Activated CD4-positive, alpha-beta T cell treated with anti-CD3 and anti-CD28 coated beads, Interleukin-2, amount 10 ng/mL, durations not matched to agents 7 days and 5 days (primary cell): ENCODE results near the gene CSNK2A2. TPM values are rescaled to one million over a fixed set of nuclear protein-coding genes. Genes with fewer than 3 reads are reported as not detected.
A peak's percentile ranks its signal among the peaks of the same experiment; 100 is the strongest.

Source experiments
- CTCF ChIA-PET: fragments of 350-600 bp; sonication (Branson Sonifier 250); formaldehyde crosslinking; loops from one replicate; lab custom pipeline; 2021; ENCODE audit warnings: antibody characterized with exemption; lab: Charles Lee
- POLR2A ChIA-PET: fragments of 350-600 bp; sonication (Branson Sonifier 250); formaldehyde crosslinking; loops from one replicate; lab custom pipeline; 2021; ENCODE audit warnings: antibody characterized with exemption; lab: Charles Lee
- DNase-seq: peaks from one replicate; pipeline ENCODE4 v3.0.0-alpha.2; 2020
- H3K27ac Mint-ChIP-seq: one replicate; pipeline ENCODE4 v1.8.0; 2021; ENCODE audit warnings: mild to moderate bottlenecking, moderate library complexity, mixed read lengths
- H3K27me3 Mint-ChIP-seq: one replicate; pipeline ENCODE4 v1.8.0; 2021; ENCODE audit warnings: mixed read lengths
- H3K36me3 Mint-ChIP-seq: one replicate; pipeline ENCODE4 v1.8.0; 2021; ENCODE audit warnings: low read depth, mixed read lengths
- H3K4me1 Mint-ChIP-seq: one replicate; pipeline ENCODE4 v1.8.0; 2021; ENCODE audit warnings: mixed read lengths
- H3K4me3 Mint-ChIP-seq: one replicate; pipeline ENCODE4 v1.8.0; 2021; ENCODE audit warnings: mild to moderate bottlenecking, moderate library complexity, mixed read lengths
- H3K9me3 Mint-ChIP-seq: one replicate; pipeline ENCODE4 v1.8.0; 2021; ENCODE audit warnings: mixed read lengths
- total RNA-seq, 2 experiments: library from RNA; stranded (reverse); gene quantifications; one replicate each; pipeline ENCODE4 v1.2.3, GENCODE V29; 2021

The CSNK2A2 gene
- total RNA-seq, 2 experiments from 2014 or later, result 64.8 to 70.4 TPM

- no peak for DNase-seq
- Mint-ChIP-seq H3K9me3 (no peaks in the 10 kb centered on the region), H3K27me3 (no peaks in the 10 kb centered on the region), H3K27ac (no peak overlapping the region), H3K4me3 (no peak overlapping the region), H3K36me3 (peaks cover 10% of the 10 kb centered on the region), H3K4me1 (no peaks in the 10 kb centered on the region)
- CTCF ChIA-PET, result interaction anchor here (0.8 kb wide), 1 partner anchor 18 kb away, joined by 3 read pairs; no protein-coding TSS in a partner anchor
- POLR2A ChIA-PET, result no interaction called here
Observed at GRCh38 chr16:58155839-58156238, 42.1 kb downstream of the CSNK2A2 start.

- no peak for DNase-seq
- CTCF ChIA-PET, result interaction anchor here (0.7 to 1.0 kb wide), 3 partner anchors 9 to 335 kb away, joined by 3 read pairs; no protein-coding TSS in a partner anchor
- Mint-ChIP-seq H3K4me3 (no peak overlapping the region), H3K36me3 (peaks cover 2% of the 10 kb centered on the region), H3K9me3 (no peaks in the 10 kb centered on the region), H3K4me1 (no peaks in the 10 kb centered on the region), H3K27me3 (no peaks in the 10 kb centered on the region), H3K27ac (no peak overlapping the region)
- POLR2A ChIA-PET, result no interaction called here
Observed at GRCh38 chr16:58154345-58154744, 43.6 kb downstream of the CSNK2A2 start.

- ChIA-PET CTCF (interaction anchor here (0.6 kb wide), 1 partner anchor 45 kb away, joined by 3 read pairs; no protein-coding TSS in a partner anchor), POLR2A (no interaction called here)
- H3K36me3 Mint-ChIP-seq, result no peaks in the 10 kb centered on the region
- DNase-seq, result no peak
- H3K27me3 Mint-ChIP-seq, result no peaks in the 10 kb centered on the region
- H3K4me1 Mint-ChIP-seq, result no peaks in the 10 kb centered on the region
- no peak overlapping the region for H3K27ac Mint-ChIP-seq
- H3K4me3 Mint-ChIP-seq, result no peak overlapping the region
- H3K9me3 Mint-ChIP-seq, result no peaks in the 10 kb centered on the region
Observed at GRCh38 chr16:58152246-58152868, 45.5 kb downstream of the CSNK2A2 start.

- no peaks in the 10 kb centered on the region for H3K27me3 Mint-ChIP-seq
- POLR2A ChIA-PET, result no interaction called here
- CTCF ChIA-PET, result interaction anchor here (1.3 kb wide), 1 partner anchor 21 kb away, joined by 3 read pairs; no protein-coding TSS in a partner anchor
- H3K36me3 Mint-ChIP-seq, result no peaks in the 10 kb centered on the region
- H3K27ac Mint-ChIP-seq, result no peak overlapping the region
- H3K4me1 Mint-ChIP-seq, result no peaks in the 10 kb centered on the region
- no peaks in the 10 kb centered on the region for H3K9me3 Mint-ChIP-seq
- DNase-seq, result no peak
- no peak overlapping the region for H3K4me3 Mint-ChIP-seq
Observed at GRCh38 chr16:58148526-58148925, 49.4 kb downstream of the CSNK2A2 start.

GRCh38 chr16:58148099-58148498, 49.8 kb downstream of the CSNK2A2 start:
- H3K4me3 Mint-ChIP-seq, result no peak overlapping the region
- no peaks in the 10 kb centered on the region for H3K4me1 Mint-ChIP-seq
- ChIA-PET CTCF (interaction anchor here (0.7 to 1.3 kb wide), 2 partner anchors 20 to 1394 kb away, joined by 3 to 5 read pairs; no protein-coding TSS in a partner anchor), POLR2A (no interaction called here)
- no peaks in the 10 kb centered on the region for H3K36me3 Mint-ChIP-seq
- no peak overlapping the region for H3K27ac Mint-ChIP-seq
- H3K27me3 Mint-ChIP-seq, result no peaks in the 10 kb centered on the region
- no peak for DNase-seq
- no peaks in the 10 kb centered on the region for H3K9me3 Mint-ChIP-seq

GRCh38 chr16:58138852-58139251, 59.1 kb downstream of the CSNK2A2 start:
- POLR2A ChIA-PET, result no interaction called here

GRCh38 chr16:58137581-58137980, 60.3 kb downstream of the CSNK2A2 start:
- ChIA-PET POLR2A (interaction anchor here (0.7 kb wide), 1 partner anchor 8 kb away, joined by 3 read pairs; the partner anchor contains the start of gene CFAP20), CTCF (interaction anchor here (1.1 to 1.3 kb wide), 3 partner anchors 8 to 11 kb away, joined by 3 to 5 read pairs (median 3); partner anchors contain the start of gene CFAP20)
- H3K36me3 Mint-ChIP-seq, result peaks cover 10% of the 10 kb centered on the region

More at GRCh38 chr16:58138852-58139251, 59.1 kb downstream of the CSNK2A2 start:
- no peak for DNase-seq
- CTCF ChIA-PET, result no interaction called here
- no peaks in the 10 kb centered on the region for H3K27me3 Mint-ChIP-seq
- H3K9me3 Mint-ChIP-seq, result peaks cover 12% of the 10 kb centered on the region
- peaks cover 10% of the 10 kb centered on the region for H3K36me3 Mint-ChIP-seq
- no peaks in the 10 kb centered on the region for H3K4me1 Mint-ChIP-seq
- H3K27ac Mint-ChIP-seq, result no peak overlapping the region
- no peak overlapping the region for H3K4me3 Mint-ChIP-seq

DNA sequence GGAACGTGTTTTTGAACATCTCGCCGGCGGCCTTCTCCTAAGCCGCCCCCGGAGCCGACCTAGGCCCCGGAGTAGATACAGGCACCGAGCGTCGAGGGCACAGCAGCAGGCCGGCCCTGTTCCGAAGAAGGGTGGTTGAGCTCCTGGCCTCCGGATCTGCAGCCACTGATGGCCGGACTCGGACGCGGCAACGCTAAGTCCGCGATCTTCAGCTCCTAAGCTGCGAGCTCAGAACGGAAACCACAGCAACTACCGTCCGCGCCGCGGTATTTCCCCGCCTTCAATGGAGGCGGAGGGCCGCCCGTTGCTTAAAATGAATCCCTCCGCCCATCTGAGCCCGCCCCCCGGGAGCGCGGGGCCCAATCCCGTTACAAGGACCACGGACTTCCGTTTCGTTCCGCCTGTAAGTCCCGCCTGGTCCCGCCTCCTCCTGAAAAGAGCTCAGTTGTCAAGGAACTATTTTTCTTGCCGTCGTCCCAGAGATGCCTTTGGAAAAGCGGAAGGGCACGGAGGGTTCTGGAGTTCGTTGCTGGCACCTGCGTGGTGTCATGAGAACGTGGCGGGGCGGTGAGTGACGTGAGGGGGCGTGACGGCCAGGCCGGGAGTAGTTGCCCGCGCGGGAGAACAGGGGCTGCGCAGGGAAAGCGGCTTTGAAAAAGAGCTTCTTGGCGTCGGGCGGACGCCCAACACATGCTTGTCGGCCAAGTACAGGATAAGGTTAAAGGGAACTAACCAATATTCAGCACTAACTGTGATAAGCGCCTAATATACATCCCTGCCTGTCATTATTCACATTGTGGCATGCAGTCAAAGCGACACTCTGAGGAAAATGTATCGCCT, 68.6 kb downstream of the CSNK2A2 start, which contains the start of gene CFAP20:
Gene CFAP20, minus strand, starts transcription at position 285 of the 840 bp plus-strand sequence. Its CDS starts 266 bp downstream, at position 19.
- peaks cover 41% of the 10 kb centered on the region for H3K4me1 Mint-ChIP-seq
- H3K27me3 Mint-ChIP-seq, result no peaks in the 10 kb centered on the region
- no peaks in the 10 kb centered on the region for H3K9me3 Mint-ChIP-seq
- POLR2A ChIA-PET, result interaction anchor here (0.6 to 1.0 kb wide), 6 partner anchors 9 to 944 kb away, joined by 3 to 5 read pairs (median 3); partner anchors contain the start of gene PSME3IP1
- H3K4me3 Mint-ChIP-seq, result peak within 1 kb of the TSS; percentile 80
- peak; percentile 97 for DNase-seq
- H3K36me3 Mint-ChIP-seq, result peaks cover 7% of the 10 kb centered on the region
- CTCF ChIA-PET, result interaction anchor here (0.6 to 1.9 kb wide), 6 partner anchors 9 to 497 kb away, joined by 3 to 5 read pairs (median 3); no protein-coding TSS in a partner anchor
- peak within 1 kb of the TSS; percentile 84 for H3K27ac Mint-ChIP-seq

More at GRCh38 chr16:58137581-58137980, 60.3 kb downstream of the CSNK2A2 start:
- peaks cover 12% of the 10 kb centered on the region for H3K9me3 Mint-ChIP-seq
- no peaks in the 10 kb centered on the region for H3K4me1 Mint-ChIP-seq
- no peak overlapping the region for H3K27ac Mint-ChIP-seq
- no peak overlapping the region for H3K4me3 Mint-ChIP-seq
- DNase-seq, result no peak
- H3K27me3 Mint-ChIP-seq, result no peaks in the 10 kb centered on the region

DNA sequence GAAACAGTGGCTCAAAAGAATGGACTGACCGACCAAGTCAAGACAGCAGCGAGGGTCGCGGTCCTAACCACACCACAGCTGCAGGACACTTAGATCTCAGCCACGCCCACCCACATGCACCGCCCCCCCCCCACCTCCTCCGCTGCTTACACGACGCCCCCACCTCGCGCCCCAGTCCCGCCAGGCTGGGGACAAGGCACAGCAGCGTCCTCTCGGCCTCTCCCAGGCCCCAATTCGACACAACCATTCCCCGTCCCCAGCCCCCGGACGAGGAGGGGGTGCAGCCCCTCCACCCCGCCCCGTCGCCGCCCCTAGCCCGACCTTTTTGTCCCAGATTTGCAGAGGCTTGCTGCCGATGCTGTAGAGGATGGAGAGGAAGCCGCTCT, 69.2 kb downstream of the CSNK2A2 start:
- Mint-ChIP-seq H3K36me3 (peaks cover 8% of the 10 kb centered on the region), H3K9me3 (no peaks in the 10 kb centered on the region), H3K4me3 (peak overlapping the region; percentile 80), H3K27me3 (no peaks in the 10 kb centered on the region), H3K4me1 (peaks cover 47% of the 10 kb centered on the region), H3K27ac (peak overlapping the region; percentile 84)
- ChIA-PET CTCF (interaction anchor here (0.6 to 1.9 kb wide), 4 partner anchors 10 to 498 kb away, joined by 3 to 5 read pairs (median 4); no protein-coding TSS in a partner anchor), POLR2A (interaction anchor here (0.6 to 1.0 kb wide), 3 partner anchors 9 to 943 kb away, joined by 3 read pairs; partner anchors contain the start of gene PSME3IP1)
- peak; percentile 28 for DNase-seq

DNA sequence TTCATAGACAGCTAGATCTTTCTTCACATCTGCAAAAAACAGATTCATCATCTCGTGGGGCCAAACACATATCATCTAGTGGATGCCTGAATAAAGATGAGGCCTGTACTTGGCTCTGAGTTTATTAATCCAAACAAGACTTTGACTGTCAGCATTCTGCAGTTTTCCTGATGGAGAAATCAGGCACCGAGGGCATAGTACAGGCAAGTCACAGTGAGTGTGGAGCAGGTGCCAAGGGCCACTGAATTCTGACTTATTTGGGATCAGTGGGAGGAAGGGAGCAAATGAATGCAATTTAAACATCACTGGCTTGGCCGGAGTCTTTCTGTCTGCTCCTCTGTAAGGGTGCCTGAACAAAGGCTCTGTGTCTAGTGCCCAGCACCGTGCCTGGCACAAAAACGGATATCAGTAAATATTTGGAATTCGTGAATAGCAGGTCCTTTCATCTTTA, 69.7 kb downstream of the CSNK2A2 start:
- H3K36me3 Mint-ChIP-seq, result peaks cover 10% of the 10 kb centered on the region
- peak overlapping the region; percentile 84 for H3K27ac Mint-ChIP-seq
- ChIA-PET CTCF (interaction anchor here (1.0 to 2.3 kb wide), 8 partner anchors 9 to 31 kb away, joined by 3 to 6 read pairs (median 5); no protein-coding TSS in a partner anchor), POLR2A (interaction anchor here (0.6 kb wide), 1 partner anchor 943 kb away, joined by 3 read pairs; the partner anchor contains the start of gene PSME3IP1)
- DNase-seq, result no peak
- H3K27me3 Mint-ChIP-seq, result no peaks in the 10 kb centered on the region
- H3K4me1 Mint-ChIP-seq, result peaks cover 49% of the 10 kb centered on the region
- peak overlapping the region; percentile 80 for H3K4me3 Mint-ChIP-seq
- H3K9me3 Mint-ChIP-seq, result no peaks in the 10 kb centered on the region

GRCh38 chr16:58127634-58128033, 70.3 kb downstream of the CSNK2A2 start:
- Mint-ChIP-seq H3K9me3 (no peaks in the 10 kb centered on the region), H3K27ac (peak overlapping the region; percentile 84), H3K4me3 (peak overlapping the region; percentile 80), H3K36me3 (peaks cover 10% of the 10 kb centered on the region), H3K4me1 (peaks cover 50% of the 10 kb centered on the region), H3K27me3 (no peaks in the 10 kb centered on the region)
- ChIA-PET CTCF (interaction anchor here (1.0 to 2.3 kb wide), 7 partner anchors 9 to 29 kb away, joined by 3 to 7 read pairs (median 5); no protein-coding TSS in a partner anchor), POLR2A (no interaction called here)
- DNase-seq, result no peak

- ChIA-PET CTCF (interaction anchor here (1.0 to 2.3 kb wide), 9 partner anchors 9 to 29 kb away, joined by 3 to 7 read pairs (median 5); no protein-coding TSS in a partner anchor), POLR2A (no interaction called here)
- Mint-ChIP-seq H3K36me3 (peaks cover 10% of the 10 kb centered on the region), H3K27me3 (no peaks in the 10 kb centered on the region), H3K27ac (peak overlapping the region; percentile 76), H3K4me3 (peak overlapping the region; percentile 80), H3K9me3 (no peaks in the 10 kb centered on the region), H3K4me1 (peaks cover 52% of the 10 kb centered on the region)
- peak; percentile 64 for DNase-seq
Observed at GRCh38 chr16:58127033-58127556, 70.8 kb downstream of the CSNK2A2 start.
